Right lobe of liver (tissue), 4 donors: Measurements from ENCODE around the gene NDFIP2.

ENCODE experiments used
- POLR2A ChIP-seq: fragments of 450-650 bp; IDR thresholded peaks from one replicate; pipeline ENCODE4 v1.6.1; 2017; ENCODE audit warnings: antibody characterized with exemption, mild to moderate bottlenecking
- TF ChIP-seq, protein P1 (sequence below), 4 donors: fragments of 200-600 bp in 3 of 4; fragments of 450-650 bp in 1 of 4; IDR thresholded peaks; one replicate each; pipeline versions ENCODE4 v1.5.1 to v1.8.0; 2016 to 2022; ENCODE audit warnings: antibody characterized with exemption in 4 of 4, mild to moderate bottlenecking in 2 of 4
- donor health status: DM: no; HTN: no; CAD: no.
- donor health status: DM: no; HTN: no; CAD: no.
- donor health status: DM: no; HTN: yes; CAD: no.

DNA sequence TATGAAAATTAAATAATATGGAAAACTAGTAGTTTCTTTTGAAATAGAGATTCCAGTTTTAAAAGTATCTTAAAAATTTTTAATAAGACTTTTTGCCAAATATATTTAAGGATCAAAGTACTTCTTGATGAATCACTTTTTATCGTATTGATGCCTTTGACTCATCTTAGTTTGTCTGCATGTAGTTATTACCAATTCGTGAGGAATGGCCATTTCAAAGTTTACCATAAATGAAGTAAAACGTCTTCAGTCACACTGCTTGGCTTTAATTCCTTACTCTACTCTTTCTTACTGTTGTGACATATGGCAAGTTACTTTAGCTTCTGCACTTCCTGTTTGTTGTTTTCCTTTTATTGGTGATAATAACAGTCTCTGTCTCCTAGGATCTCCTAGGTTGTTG is 38.3 kb downstream of the NDFIP2 start:
- TF ChIP-seq, protein P1, sequence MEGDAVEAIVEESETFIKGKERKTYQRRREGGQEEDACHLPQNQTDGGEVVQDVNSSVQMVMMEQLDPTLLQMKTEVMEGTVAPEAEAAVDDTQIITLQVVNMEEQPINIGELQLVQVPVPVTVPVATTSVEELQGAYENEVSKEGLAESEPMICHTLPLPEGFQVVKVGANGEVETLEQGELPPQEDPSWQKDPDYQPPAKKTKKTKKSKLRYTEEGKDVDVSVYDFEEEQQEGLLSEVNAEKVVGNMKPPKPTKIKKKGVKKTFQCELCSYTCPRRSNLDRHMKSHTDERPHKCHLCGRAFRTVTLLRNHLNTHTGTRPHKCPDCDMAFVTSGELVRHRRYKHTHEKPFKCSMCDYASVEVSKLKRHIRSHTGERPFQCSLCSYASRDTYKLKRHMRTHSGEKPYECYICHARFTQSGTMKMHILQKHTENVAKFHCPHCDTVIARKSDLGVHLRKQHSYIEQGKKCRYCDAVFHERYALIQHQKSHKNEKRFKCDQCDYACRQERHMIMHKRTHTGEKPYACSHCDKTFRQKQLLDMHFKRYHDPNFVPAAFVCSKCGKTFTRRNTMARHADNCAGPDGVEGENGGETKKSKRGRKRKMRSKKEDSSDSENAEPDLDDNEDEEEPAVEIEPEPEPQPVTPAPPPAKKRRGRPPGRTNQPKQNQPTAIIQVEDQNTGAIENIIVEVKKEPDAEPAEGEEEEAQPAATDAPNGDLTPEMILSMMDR (IDR thresholded peaks at IDR 0.05): no peak
- no peak for TF ChIP-seq POLR2A
